Chondrocyte (in vitro differentiated cells): ENCODE results near the gene PRKCG. TPM values are rescaled to one million over a fixed set of nuclear protein-coding genes. Genes with fewer than 3 reads are reported as not detected.

Experiments
- DNase-seq: peaks from one replicate; pipeline ENCODE4 v3.0.0; 2021; ENCODE audit warnings: mixed read lengths, low spot score
- H3K27ac Mint-ChIP-seq: one replicate; pipeline ENCODE4 v1.8.0; 2021; ENCODE audit warnings: mild to moderate bottlenecking, moderate library complexity, mixed read lengths; ENCODE audit not compliant: unreplicated experiment
- H3K27me3 Mint-ChIP-seq: 2 replicates; pipeline ENCODE4 v1.8.0; 2021; ENCODE audit warnings: low read depth, mixed read lengths
- H3K36me3 Mint-ChIP-seq: 2 replicates; pipeline ENCODE4 v1.8.0; 2021; ENCODE audit warnings: low read depth, mixed read lengths
- H3K4me1 Mint-ChIP-seq: 2 replicates; pipeline ENCODE4 v1.8.0; 2021; ENCODE audit warnings: low read depth, mild to moderate bottlenecking, mixed read lengths
- H3K4me3 Mint-ChIP-seq: one replicate; pipeline ENCODE4 v1.8.0; 2021; ENCODE audit warnings: mild to moderate bottlenecking, moderate library complexity, mixed read lengths; ENCODE audit not compliant: unreplicated experiment
- H3K9me3 Mint-ChIP-seq: 2 replicates; pipeline ENCODE4 v1.8.0; 2021; ENCODE audit warnings: low read depth, mixed read lengths
- total RNA-seq: library from RNA; stranded (reverse); gene quantifications from 3 replicates; pipeline ENCODE4 v1.2.1, GENCODE V29; 2021
- TF ChIP-seq, protein P1 (sequence below): fragments of 200-600 bp; sonication (generic); IDR thresholded peaks from 2 replicates; pipeline ENCODE4 v1.5.0; 2021; ENCODE audit warnings: antibody characterized with exemption, mild to moderate bottlenecking, moderate library complexity

The PRKCG gene
- total RNA-seq, 1 donor from 2014 or later: 0.15 TPM

DNA sequence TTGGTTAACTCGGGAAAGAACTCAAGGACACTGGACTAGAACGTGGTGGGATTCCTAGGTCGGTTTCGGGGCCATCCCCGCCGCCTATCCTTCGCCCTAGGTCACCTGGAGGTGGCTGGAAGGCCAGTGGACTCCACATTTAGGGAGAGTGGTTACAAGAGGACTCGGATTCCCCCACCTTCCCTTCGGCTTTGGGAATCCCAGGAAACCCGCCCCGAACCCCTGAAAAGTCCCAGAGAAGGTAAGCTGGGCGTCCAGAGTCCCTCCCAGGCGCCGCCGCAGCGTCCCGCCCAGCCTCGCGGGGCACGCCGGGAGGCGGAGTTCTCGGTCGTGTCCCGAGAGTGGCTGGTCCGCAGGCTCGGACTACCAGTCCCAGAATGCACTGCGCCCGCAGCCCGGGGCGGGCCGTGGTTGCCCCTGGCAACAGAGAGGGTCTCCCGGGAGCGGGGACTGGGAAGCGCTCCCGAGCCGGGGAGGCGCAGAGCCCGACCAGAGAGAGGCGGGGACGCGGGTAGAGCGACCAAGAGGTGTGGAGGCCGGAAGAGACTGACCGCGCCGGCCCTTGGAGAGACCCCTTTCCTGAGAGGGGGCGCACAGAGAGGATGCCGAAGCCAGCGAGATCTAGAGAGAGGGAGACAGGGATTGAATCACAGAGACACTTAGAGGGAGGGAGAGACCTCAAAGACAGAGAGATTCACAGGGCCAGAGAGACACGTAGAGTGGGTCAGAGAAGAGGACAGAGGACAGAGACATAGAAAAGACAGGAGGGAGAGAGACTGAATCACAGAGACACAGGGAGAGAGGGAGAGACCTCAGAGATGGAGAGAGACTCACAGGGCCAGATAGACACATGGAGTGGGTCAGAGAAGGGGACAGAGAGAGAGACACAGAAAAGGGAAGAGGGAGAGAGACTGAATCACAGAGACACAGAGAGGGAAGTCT lies 2.6 kb upstream of the PRKCG start:
- Mint-ChIP-seq H3K36me3 (peaks cover 16% of the 10 kb centered on the region), H3K9me3 (no peaks in the 10 kb centered on the region), H3K27ac (peak overlapping the region; percentile 33), H3K27me3 (peaks cover 16% of the 10 kb centered on the region), H3K4me1 (peaks cover 25% of the 10 kb centered on the region), H3K4me3 (no peak overlapping the region)
- TF ChIP-seq, protein P1, sequence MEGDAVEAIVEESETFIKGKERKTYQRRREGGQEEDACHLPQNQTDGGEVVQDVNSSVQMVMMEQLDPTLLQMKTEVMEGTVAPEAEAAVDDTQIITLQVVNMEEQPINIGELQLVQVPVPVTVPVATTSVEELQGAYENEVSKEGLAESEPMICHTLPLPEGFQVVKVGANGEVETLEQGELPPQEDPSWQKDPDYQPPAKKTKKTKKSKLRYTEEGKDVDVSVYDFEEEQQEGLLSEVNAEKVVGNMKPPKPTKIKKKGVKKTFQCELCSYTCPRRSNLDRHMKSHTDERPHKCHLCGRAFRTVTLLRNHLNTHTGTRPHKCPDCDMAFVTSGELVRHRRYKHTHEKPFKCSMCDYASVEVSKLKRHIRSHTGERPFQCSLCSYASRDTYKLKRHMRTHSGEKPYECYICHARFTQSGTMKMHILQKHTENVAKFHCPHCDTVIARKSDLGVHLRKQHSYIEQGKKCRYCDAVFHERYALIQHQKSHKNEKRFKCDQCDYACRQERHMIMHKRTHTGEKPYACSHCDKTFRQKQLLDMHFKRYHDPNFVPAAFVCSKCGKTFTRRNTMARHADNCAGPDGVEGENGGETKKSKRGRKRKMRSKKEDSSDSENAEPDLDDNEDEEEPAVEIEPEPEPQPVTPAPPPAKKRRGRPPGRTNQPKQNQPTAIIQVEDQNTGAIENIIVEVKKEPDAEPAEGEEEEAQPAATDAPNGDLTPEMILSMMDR: no peak
- DNase-seq: peak; percentile 98

DNA sequence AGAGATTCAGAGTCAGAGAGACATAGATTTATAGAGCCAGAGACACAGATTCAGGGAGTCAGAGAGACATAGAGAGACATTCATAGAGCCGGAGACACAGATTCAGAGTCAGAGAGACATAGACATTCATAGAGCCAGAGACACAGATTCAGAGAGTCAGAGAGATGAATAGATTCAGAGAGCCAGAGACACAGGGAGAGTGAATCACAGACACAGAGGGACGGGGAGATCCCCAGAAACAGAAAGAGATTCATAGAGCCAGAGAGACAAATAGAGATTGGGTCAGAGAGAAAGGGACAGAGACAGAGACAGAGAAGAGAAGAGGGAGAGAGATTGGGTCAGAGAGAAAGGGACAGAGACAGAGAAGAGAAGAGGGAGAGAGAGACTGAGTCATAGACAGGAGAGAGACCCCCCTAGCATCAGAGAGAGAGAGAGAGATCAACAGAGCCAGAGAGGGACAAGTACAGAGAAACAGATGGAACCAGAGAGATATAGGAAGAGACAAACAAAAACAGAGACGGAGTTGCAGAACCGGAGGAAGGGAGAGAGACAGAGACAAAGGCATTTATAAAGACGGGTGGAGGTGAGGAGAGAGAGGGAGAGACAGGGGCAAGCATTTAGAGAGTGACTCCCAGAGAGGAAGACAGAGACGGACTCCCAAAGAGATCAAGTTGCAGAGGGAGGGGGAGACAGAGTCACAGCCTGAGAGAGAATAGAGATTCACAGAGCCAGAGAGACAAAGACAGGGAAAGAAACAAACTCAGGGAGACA lies 1.1 kb upstream of the PRKCG start:
- Mint-ChIP-seq H3K4me3 (no peak overlapping the region), H3K27ac (no peak overlapping the region), H3K4me1 (peaks cover 16% of the 10 kb centered on the region), H3K36me3 (peaks cover 10% of the 10 kb centered on the region), H3K27me3 (peaks cover 26% of the 10 kb centered on the region), H3K9me3 (no peaks in the 10 kb centered on the region)
- TF ChIP-seq, protein P1: no peak
- DNase-seq: no peak

DNA sequence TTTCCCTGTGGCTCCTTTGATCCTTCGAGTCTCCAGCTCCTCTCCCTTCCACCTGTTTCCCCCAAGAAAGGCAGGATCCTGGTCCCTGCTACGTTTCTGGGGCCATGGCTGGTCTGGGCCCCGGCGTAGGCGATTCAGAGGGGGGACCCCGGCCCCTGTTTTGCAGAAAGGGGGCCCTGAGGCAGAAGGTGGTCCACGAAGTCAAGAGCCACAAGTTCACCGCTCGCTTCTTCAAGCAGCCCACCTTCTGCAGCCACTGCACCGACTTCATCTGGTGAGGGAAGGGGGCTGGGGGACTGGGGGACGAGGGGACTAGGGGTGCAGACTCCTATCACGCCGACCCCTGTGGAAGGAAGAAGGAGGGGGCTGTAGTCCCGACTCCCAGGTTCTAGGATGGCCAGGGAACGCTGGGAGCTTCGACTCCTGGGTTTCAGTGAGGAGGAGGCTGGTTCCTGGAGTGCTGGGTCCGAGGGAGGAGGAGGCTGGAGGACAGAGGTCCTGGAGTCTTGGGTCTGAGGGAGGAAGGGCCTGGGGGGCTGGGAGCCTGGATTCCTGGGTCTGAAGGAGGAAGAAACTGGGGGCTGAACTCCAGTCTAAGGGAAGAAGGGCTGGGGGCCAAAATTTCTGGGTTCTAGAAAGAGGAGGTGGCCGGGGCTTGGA lies 524 bp downstream of the PRKCG start:
- Mint-ChIP-seq H3K9me3 (no peaks in the 10 kb centered on the region), H3K4me3 (peak overlapping the region; percentile 41), H3K27me3 (peaks cover 29% of the 10 kb centered on the region), H3K36me3 (peaks cover 6% of the 10 kb centered on the region), H3K4me1 (peaks cover 9% of the 10 kb centered on the region), H3K27ac (no peak overlapping the region)
- TF ChIP-seq, protein P1: peak; percentile 44
- DNase-seq: no peak

DNA sequence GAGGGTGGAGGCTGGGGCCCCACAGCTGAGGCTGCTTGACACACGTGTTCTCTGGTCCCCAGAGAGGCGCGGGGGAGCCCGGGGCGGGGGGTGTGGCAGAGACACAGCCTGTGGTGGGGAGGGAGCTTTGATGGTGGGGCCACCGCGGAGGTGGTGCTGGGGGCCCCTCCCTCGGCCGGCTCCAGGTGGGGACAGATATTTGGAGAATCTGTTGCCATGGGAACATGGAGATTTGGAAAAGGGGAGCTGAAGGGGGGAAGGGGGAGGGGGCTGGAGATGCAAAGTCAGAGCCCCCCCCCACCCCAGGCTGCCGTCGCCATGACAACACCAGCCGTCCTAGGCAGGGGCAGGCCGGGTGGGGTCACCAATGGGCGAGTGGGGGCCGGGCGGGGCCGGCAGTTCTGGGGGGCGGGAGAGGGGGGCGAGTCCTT lies 1.2 kb downstream of the PRKCG start:
- peaks cover 9% of the 10 kb centered on the region for H3K4me1 Mint-ChIP-seq
- no peak overlapping the region for H3K4me3 Mint-ChIP-seq
- no peak for DNase-seq
- no peak overlapping the region for H3K27ac Mint-ChIP-seq
- H3K36me3 Mint-ChIP-seq: peaks cover 6% of the 10 kb centered on the region
- H3K9me3 Mint-ChIP-seq: no peaks in the 10 kb centered on the region
- peaks cover 29% of the 10 kb centered on the region for H3K27me3 Mint-ChIP-seq
- TF ChIP-seq, protein P1: no peak

DNA sequence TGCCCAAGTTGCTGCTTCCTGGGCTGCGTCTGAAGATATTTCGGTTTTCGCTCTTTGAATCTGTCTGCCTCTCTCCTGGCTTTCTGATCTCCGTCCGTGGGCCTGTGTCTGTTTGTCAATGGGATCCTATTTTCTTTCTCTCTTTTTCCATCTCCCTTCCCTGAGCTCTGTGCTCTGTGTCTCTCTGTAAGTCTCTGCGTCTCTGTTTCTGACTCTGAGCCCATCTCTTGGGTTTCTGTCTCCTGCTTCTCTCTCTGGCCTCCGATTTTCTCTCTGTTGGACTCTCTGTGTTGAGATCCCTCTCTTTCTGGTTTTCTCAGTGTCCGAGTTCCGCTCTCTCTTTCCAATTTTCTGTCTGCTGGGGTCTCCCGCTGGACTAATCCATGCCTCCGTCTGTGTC lies 1.7 kb downstream of the PRKCG start:
- H3K36me3 Mint-ChIP-seq: peaks cover 6% of the 10 kb centered on the region
- H3K27ac Mint-ChIP-seq: no peak overlapping the region
- no peak for DNase-seq
- TF ChIP-seq, protein P1: no peak
- peaks cover 29% of the 10 kb centered on the region for H3K27me3 Mint-ChIP-seq
- H3K4me3 Mint-ChIP-seq: no peak overlapping the region
- H3K4me1 Mint-ChIP-seq: peaks cover 6% of the 10 kb centered on the region
- H3K9me3 Mint-ChIP-seq: no peaks in the 10 kb centered on the region
